ENCODE data around the gene KRT83. TPM values are rescaled to one million over a fixed set of nuclear protein-coding genes. Genes with fewer than 3 reads are reported as not detected.

Gene KRT83
- total RNA-seq, 1 donor, result not detected

DNA sequence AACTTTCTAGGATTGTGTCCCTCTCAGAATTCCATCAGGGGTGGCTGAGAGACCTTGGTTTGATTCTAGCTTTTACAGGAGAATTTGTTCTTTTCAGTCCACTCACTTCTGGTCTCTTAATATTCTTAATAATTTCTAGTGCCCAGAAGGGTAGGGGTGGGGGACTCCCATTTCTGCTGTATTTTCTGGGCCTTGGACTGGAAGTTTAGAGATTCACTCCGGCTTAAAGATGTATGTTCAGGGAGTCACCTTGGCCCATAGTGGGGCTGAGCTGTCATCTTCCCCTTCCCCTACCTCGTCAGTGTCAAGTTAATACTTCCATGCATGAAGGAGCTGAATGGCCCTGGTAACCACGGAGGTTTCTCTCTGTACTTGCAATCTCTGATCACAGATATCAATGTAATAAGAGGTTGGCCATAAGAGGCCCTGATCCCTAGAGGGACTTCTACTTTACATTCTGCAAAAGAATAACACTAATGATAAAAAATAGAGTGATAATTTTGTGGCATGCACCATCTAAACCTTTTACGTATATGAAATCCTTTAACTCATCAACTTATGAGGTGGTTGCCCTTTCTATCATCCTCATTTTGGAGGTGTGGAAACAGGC, 36.5 kb downstream of the KRT83 start:
- TF ChIP-seq, protein P1, sequence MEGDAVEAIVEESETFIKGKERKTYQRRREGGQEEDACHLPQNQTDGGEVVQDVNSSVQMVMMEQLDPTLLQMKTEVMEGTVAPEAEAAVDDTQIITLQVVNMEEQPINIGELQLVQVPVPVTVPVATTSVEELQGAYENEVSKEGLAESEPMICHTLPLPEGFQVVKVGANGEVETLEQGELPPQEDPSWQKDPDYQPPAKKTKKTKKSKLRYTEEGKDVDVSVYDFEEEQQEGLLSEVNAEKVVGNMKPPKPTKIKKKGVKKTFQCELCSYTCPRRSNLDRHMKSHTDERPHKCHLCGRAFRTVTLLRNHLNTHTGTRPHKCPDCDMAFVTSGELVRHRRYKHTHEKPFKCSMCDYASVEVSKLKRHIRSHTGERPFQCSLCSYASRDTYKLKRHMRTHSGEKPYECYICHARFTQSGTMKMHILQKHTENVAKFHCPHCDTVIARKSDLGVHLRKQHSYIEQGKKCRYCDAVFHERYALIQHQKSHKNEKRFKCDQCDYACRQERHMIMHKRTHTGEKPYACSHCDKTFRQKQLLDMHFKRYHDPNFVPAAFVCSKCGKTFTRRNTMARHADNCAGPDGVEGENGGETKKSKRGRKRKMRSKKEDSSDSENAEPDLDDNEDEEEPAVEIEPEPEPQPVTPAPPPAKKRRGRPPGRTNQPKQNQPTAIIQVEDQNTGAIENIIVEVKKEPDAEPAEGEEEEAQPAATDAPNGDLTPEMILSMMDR (IDR thresholded peaks at IDR 0.05; ENCODE audit: insufficient read depth, low read depth, low read length), result no peak
- H3K4me3 ChIP-seq (ENCODE audit: low read depth, low read length), result no peak overlapping the region
- no peak for DNase-seq (ENCODE audit: low read depth)

DNA sequence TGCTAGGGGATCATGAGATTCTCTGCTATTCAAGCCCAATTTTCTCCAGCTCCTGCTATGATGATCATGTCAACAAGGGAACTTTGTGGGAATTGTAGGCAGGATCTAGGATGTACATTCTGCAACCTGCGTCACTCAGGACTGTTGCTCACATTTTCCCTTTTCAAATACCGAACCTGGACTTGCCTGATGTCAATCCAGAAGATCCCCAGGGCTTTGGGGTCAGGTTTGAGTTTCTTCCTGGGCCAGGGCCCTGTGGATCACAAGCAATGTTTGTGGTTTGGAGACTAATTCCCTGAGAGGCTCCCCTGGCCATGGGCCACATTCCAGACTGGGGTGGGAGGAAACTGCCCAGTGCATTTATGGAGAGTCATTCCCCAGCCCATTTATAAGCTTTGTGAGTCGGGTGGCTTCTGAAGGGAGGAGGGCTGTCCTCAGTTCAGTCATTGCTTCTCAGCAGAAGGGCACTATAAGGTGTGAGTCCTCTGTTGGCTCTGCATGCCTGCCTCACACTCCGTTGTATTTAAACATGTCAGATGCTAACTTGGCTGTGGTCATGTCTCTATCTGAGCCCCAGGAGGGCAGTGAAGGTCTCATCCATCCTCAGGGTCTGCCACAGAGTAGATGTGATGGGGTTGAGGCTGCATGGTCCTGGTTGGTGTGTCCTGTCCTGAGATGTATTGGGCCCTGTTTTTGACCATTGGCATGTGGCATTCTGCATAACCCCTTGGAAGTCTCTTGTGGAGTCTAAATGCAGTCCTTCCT, 40.2 kb downstream of the KRT83 start:
- DNase-seq (ENCODE audit: low read depth), result peak; percentile 97
- H3K4me3 ChIP-seq (ENCODE audit: low read depth, low read length), result peak overlapping the region; percentile 7
- TF ChIP-seq, protein P1 (IDR thresholded peaks at IDR 0.05; ENCODE audit: insufficient read depth, low read depth, low read length), result no peak

DNA sequence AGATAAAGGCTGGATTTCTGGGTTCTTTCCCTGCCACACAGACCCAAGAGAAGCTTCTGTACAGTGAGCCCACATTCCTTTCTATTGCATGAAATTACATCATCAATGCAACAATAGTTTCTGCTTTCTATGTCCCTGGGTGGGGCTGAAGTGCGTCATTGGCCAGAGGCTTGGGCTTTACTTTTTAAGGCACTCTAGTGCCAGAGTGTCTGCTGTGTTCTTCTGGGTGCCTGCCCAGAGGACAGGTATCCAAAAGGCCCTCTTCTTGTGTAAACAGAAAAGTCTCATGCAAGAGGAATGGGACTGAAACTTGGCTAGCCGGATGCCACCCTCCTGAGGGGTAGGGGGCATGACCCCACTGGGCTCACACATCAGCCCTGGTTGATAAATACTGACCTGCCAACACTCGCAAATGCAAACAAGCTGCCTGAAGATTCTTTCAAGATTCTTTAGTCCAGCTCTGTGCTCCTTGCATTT, 40.8 kb downstream of the KRT83 start:
- H3K4me3 ChIP-seq (ENCODE audit: low read depth, low read length), result no peak overlapping the region
- TF ChIP-seq, protein P1 (IDR thresholded peaks at IDR 0.05; ENCODE audit: insufficient read depth, low read depth, low read length), result no peak
- peak; percentile 97 for DNase-seq (ENCODE audit: low read depth)

DNA sequence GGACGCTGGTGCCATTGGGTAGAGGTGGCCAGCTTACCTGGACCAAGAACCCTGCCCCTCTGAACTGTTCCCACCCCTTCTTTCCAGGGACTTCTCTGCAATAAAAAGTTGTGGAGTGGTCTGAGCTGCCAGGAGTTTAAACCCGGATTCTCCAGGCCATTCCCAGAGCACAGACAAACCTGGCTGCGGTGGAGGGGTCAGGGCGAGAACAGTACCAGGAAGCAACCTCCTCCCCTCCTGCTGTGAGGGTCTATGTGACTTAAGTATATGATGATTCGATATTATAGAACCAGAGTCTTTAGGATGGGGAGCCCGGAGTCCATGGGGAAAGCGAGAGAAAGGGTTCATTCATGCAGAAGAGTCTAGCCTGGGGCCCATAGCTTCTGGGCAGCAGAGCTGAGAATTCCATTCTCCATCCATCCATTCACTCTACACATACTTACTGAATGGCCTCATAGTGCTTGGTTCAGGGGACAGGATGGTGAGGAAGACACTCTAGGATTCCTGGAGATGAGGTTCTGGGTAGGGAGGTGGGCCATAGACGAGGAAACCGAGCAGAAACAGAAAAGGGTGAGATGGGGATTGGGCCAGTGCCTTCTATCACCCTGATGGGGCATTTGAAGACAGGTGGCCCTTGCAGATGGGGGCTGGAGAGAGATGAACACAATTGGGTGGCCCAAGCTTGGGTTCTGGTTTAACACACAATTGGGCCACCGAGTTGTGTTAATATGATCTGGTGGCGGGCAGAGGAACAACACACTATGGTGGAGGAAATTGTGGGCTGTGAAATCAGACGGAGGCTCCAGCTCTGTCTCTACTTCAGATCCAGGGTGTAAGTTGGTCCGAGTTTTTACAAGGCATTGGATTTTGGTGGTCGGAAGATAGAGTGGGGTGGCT, 41.5 kb downstream of the KRT83 start:
- peak; percentile 4 for DNase-seq (ENCODE audit: low read depth)
- H3K4me3 ChIP-seq (ENCODE audit: low read depth, low read length), result no peak overlapping the region
- TF ChIP-seq, protein P1 (IDR thresholded peaks at IDR 0.05; ENCODE audit: insufficient read depth, low read depth, low read length), result peak; percentile 4

DNA sequence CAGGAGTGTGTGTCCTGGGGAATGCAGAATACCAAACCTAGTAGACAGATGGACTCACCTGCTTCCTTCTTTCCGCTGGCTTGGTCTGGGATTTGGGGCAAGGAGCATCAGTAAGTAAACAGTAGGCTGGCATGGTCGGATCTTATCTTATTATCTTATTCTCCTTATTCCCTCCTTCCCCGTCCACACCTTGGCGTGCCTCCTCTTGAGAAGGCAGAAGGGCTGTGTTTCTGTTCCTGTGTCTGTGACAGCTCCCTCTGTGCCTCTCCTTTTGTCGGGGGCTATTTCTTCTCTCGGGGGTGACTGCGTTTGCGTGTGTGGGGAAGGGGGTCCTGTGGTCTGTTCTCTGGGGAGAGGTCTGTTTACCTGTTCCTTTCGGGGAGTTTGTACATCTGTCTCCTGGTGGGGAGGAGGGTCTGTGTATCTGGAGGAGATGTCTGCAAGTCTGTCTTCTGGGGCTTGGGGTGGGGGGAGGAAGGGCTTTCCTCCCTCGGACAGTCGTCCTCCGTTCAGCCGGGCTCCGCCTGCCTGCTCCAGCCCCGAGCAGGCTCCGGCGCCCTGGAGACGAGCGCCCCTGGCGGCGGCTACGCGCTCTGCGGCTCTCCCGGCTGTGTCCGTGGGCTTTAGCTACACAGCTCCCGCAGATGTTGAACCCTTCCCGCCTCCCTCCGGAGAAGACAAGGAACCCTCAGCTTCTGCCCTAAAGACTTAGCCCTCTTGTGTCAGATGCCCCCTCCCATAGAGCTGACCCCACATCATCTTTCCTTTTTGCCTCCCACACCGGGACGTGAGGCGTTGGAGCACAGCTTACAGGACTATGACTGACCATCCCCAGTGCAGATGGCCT, 42.4 kb downstream of the KRT83 start:
- peak; percentile 71 for DNase-seq (ENCODE audit: low read depth)
- H3K4me3 ChIP-seq (ENCODE audit: low read depth, low read length), result peak overlapping the region; percentile 42
- TF ChIP-seq, protein P1 (IDR thresholded peaks at IDR 0.05; ENCODE audit: insufficient read depth, low read depth, low read length), result peak; percentile 98

Data from fibroblast of villous mesenchyme (primary cell).